ENCODE measurements around the gene CADPS2.

The CADPS2 gene

GRCh38 chr7:122766593-122766992 lies 119.7 kb downstream of the CADPS2 start:
- DNase-seq: no peak

DNA sequence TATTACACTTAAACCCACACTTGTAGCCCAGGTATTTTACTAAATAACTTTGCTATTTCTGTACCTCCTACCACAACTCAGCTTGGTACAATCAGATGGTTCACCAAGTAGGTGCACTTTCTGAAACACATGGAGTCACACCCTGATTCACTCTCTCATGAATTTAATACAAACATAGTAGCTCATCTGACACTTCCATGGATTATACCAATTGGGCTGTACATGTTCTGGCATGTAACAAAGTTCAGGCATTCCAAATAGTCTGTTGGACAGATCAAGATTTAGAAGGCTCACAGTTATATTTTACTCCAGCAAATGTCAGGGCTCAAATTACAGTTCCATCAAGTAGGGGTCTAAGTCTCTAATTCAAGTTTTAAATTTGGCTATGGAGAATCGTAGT lies 121.4 kb downstream of the CADPS2 start:
- DNase-seq: no peak

- no peak for DNase-seq
These were observed 122.2 kb downstream of the CADPS2 start for GRCh38 chr7:122764020-122764419.

DNA sequence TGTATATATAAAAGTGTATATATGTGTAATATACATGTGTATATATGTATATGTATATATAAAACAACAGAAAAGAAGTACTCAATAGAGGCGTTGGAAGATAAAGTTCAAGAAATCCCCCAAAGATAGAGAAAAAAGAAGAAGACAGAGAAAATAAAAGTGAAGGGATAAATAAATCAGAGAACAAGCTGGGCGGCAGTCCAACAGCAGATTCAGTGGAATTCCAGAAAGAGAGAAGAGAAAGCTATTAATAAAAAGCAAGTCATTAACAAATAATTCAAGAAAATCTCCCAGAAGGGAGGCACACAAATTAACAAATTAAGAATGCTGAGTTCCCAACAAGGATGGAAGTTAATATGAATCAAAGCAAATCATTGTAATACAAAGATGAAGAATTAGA lies 124.2 kb downstream of the CADPS2 start:
- no peak for DNase-seq

DNA sequence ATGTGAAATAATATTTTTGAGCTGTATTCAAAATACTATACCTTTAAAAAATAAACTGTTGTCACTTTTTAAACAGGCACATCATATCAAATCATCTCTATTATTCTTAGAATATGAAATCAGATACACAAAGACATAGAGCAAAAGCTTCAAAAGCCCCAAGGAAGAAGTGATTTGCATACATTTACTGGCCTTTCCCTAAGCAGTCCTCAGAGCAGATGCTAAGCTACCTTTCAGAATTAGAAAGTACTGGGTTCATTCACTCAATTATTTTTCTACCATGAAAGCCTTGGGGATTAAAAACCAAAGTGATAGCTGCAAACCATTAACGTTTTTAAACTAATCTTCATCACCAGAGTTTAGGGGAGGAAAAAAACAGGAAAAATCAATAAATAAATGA lies 127.8 kb downstream of the CADPS2 start:
- no peak for DNase-seq

DNA sequence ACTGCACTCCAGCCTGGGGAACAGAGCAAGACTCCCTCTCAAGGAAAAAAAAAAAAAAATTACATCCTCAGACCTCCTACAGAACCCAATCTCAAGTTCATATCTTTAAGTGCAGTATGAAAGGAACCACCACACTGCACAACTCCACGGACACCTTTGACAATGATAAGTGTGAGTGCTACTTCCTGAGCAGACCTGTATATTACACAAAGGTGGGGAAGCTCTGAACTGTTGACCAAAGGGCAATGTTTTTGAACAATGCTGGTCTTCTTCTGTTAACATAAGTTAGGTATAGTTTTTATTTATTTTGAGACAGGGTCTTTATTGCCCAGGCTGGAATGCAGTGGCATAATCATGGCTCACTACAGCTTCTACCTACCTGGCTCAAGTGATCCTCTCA lies 129.4 kb downstream of the CADPS2 start:
- DNase-seq: no peak

DNA sequence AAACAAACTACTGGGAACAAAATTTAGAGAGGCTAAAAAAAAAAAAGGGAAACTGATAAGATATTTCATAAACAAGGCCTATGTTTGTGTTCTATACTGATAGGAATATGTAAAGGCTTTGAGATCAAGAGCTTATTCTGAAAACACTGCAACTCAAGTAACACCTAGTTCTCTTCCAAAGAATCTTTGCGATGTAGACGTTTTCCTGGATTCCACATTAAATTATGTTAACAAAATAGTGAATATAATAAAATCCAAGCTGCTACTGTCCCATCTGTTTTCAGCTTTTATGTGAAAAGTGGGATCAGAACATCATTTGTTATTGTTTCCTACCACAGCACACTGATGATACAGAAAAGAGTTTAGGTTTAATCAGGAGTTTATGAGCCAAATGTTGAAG lies 130.6 kb downstream of the CADPS2 start:
- DNase-seq: no peak

- DNase-seq: no peak
These were observed 133.7 kb downstream of the CADPS2 start for GRCh38 chr7:122752583-122752982.

- no peak for DNase-seq
These were observed 135.9 kb downstream of the CADPS2 start for GRCh38 chr7:122750389-122750788.

DNA sequence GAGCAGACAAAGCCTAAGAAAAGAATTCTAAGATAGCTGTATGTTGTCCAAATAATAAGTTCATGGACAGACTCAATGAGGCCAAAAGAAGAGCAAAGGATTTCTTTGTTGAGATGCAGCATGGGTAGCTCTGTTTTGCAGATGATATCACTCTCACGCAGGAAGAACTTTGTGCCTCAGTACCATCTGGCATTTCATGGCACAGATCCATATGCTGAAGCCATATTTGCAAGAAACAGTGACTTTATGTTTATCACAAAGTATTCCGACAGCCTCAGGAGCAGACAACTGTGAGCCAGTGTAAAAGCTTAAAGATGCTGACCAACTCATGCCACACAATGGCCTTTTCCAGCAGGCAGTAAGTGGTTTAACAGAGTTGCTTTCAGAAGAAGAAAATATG lies 138.1 kb downstream of the CADPS2 start:
- DNase-seq: peak; percentile 57

GRCh38 chr7:122746948-122747347 lies 139.3 kb downstream of the CADPS2 start:
- DNase-seq: no peak

DNA sequence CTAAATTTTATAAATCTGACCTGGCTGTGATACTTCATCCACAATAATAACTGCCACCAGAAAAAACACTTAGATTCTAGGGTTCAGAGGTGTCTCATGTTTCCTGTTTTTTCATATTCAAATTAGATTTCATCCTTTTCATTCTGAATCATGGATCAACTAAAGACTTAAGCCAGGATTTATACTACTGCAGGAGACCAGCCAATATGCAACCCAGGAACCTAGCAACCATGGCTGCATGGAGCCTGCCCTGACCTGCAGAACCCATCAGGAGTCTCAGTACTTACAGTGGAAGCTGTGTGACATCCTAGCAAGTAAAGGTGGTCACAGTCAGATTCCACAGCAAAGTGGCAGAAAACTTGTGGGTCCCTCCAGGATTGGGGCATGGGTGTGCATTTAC lies 143.0 kb downstream of the CADPS2 start:
- no peak for DNase-seq

GRCh38 chr7:122738947-122739346 lies 147.3 kb downstream of the CADPS2 start:
- no peak for DNase-seq

GRCh38 chr7:122736183-122736582 lies 150.1 kb downstream of the CADPS2 start:
- DNase-seq: no peak

GRCh38 chr7:122727759-122728158 lies 158.5 kb downstream of the CADPS2 start:
- DNase-seq: no peak

DNA sequence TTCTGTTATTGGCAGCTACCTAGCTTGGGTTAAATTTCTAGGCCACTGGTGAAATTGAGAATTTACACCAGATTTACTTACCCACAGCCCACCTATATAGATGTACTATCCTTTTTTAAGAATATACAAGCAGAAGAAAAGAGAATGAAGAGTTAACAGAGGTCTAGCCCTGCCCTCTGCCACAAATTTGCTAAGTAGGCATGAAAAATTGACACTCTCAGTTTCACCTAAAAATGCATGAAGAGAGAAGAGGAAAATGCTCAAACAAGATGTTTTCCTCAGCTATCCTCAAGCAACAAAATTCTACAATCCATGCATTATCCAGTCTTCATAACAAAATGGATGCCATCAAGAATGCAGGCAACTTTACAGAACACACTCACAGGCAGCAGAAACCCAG lies 158.9 kb downstream of the CADPS2 start:
- no peak for DNase-seq

GRCh38 chr7:122726881-122727280 lies 159.4 kb downstream of the CADPS2 start:
- no peak for DNase-seq

DNA sequence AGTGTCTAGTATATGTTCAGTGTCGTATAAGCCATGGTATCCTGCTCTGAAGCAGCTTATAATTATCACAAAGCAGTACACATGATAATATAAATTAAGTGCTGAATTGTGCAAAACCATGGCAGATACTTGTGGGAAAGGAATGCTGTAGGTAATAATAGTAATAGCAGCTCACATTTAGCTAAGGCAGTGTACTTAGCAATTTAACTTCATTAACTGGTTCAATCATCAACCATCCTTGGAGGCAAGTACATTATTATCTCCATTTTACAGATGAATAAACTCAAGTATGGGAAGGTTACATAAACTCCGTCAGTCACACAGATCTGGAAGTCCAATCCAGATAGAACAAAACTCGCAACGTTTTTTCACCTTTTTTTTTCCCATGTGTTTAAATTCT lies 161.9 kb downstream of the CADPS2 start:
- DNase-seq: no peak

DNA sequence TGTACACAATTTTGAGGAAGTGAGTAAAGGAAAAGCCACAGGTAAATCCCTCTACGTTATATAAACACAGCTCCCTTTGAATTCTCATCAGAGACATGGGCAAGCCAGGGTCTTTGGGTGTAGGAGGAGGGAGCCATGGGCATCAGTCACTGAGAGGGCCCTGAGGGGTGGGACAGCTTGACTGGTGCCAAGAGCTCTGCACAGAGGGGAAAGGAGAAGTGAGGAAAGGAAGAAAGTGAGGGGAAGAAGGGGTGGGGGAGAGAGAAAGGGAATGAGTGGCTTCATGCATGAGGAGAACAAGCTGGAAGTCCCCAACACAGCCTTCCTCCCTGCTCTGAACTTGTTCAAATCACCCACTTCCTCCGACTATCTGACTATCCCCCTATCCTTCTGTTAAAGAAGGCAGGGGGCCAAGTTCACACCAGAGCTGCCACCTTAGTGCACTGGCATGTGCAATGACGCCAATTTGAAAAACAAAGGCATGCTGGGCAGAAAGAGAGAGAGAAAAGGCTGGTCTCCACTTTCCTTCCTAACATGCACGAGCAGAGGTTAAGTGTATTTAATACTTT lies 167.2 kb downstream of the CADPS2 start:
- DNase-seq: no peak

GRCh38 chr7:122717356-122718089 lies 168.7 kb downstream of the CADPS2 start:
- DNase-seq: no peak

DNA sequence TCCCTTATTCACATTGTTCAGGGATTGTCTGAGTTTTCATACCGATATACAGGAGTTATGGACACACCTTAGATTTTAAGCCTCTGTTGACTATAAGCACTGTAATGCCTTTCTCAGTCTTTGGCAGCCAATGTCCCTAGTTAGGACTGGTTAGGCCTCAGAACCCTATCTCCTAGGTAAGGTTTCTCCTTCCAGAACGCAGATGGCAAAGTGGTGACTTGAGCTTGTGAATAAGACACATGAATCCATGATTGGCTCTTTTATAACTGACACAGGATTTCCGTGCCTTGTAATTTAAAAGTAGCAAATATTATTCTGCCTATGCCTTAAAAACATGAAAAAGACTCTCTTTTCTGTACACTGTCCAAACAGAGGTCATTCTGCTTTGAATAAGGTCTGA lies 171.1 kb downstream of the CADPS2 start:
- no peak for DNase-seq

- DNase-seq: no peak
These were observed 175.3 kb downstream of the CADPS2 start for GRCh38 chr7:122710916-122711315.

DNA sequence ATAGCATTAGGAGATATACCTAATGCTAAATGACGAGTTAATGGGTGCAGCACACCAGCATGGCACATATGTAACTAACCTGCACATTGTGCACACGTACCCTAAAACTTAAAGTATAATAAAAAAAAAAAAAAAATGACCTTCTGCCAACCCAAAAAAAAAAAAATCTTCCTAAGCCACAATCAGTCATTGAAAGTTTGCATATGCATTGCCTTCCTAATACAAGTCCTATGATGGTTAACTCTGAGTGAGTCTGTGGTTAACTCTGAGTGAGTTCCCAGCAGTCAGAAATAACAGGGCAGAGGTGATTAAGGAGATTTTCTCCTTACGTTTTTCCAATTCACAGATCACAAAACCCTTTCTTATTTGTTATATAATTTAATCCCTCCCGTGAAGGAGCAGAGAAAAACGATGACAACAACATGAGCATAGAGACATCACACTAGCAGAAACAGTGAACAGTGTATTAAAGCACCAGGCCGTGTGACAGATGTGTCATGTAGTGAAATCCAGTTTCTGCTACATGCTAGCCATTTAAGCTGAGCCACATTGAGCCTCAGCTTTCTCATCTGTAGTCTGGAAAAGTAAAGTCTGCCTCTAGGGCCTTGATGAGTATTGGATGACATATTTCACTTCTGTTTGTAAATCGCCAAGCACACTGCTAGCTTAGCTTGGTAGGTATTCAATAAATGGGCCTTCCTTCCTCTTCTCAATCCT lies 176.2 kb downstream of the CADPS2 start:
- DNase-seq: no peak

- DNase-seq: no peak
These were observed 179.4 kb downstream of the CADPS2 start for GRCh38 chr7:122706836-122707235.

Data from NCI-H2171 (cell line).